ENCODE results near the gene CHD9. TPM values are rescaled to one million over a fixed set of nuclear protein-coding genes. Genes with fewer than 3 reads are reported as not detected.

Gene CHD9
- total and polyA plus RNA-seq, 9 of the 15 experiments (the other 6 are each of a cell fraction or from before 2014, with no cell fraction given), result 29.0 to 69.3 (median 40.6) TPM

- FAIRE-seq (no peak), DNase-seq (ENCODE audit: extremely low read depth in 1 of 4, low spot score in 3 of 4) (no peak), ATAC-seq (no peak)
- in situ Hi-C loops (cut with MboI) (no loop called here), intact Hi-C loops (cut with micrococcal nuclease) (no loop called here)
- Histone ChIP-seq H3K4me3 (no peak overlapping the region), H3K9ac (ENCODE audit: insufficient read depth in 1 of 2, low read depth in 2 of 2, low read length in 2 of 2) (no peak overlapping the region), H3K4me1 (replicated peaks in 1 of 2; ENCODE audit: control insufficient read depth in 2 of 2, insufficient read depth in 2 of 2, low read length in 2 of 2) (peaks cover 5 to 59% of the 10 kb centered on the region in 2 experiments; a peak in 3 of 5 replicates), H3K9me3 (replicated peaks; ENCODE audit: control insufficient read depth, insufficient read depth, low read depth, low read length) (no peaks in the 10 kb centered on the region; the same call in 1 of the 2 replicates), H3K27me3 (ENCODE audit: control insufficient read depth in 2 of 2, insufficient read depth in 2 of 2, low read length in 2 of 2) (no peaks in the 10 kb centered on the region), H3K9me1 (ENCODE audit: control insufficient read depth, insufficient read depth, low read length) (no peaks in the 10 kb centered on the region), H3K27ac (ENCODE audit: extremely low read depth, low read depth, low read length) (no peak overlapping the region), H2AFZ (ENCODE audit: low read depth, low read length) (no peak overlapping the region), H4K20me1 (replicated peaks; ENCODE audit: control insufficient read depth, insufficient read depth, low read length) (no peaks in the 10 kb centered on the region; the same call in 1 of the 2 replicates), H3K79me2 (ENCODE audit: control insufficient read depth, insufficient read depth, low read length) (peaks cover 80% of the 10 kb centered on the region), H3K36me3 (ENCODE audit: control insufficient read depth, insufficient read depth, low read length) (peaks cover 13% of the 10 kb centered on the region; the same call in 2 of the 3 replicates), H3K4me2 (ENCODE audit: insufficient read depth, low read length) (no peak overlapping the region)
- BruUV-seq (replicated peaks), result no TSS peak
- ChIA-PET CTCF (ENCODE audit: low intra/inter-chr PET ratio) (no interaction called here), POLR2A (interaction anchor here (1.0 to 1.9 kb wide), 3 partner anchors 10 to 47 kb away, joined by 4 to 6 read pairs (median 4); no protein-coding TSS in a partner anchor)
- WGBS (ENCODE audit: insufficient coverage, low coverage, missing lambda C conversion rate), result 94% methylated on average over 3 of the region's 3 CpGs
- TF ChIP-seq, protein P1, sequence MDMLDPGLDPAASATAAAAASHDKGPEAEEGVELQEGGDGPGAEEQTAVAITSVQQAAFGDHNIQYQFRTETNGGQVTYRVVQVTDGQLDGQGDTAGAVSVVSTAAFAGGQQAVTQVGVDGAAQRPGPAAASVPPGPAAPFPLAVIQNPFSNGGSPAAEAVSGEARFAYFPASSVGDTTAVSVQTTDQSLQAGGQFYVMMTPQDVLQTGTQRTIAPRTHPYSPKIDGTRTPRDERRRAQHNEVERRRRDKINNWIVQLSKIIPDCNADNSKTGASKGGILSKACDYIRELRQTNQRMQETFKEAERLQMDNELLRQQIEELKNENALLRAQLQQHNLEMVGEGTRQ (CRISPR knock-in tag; IDR thresholded peaks at IDR 0.05), result no peak
- no peak for TF ChIP-seq CHCHD3 (CRISPR knock-in tag; IDR thresholded peaks at IDR 0.05)
- TF ChIP-seq ZNF24 (IDR thresholded peaks at IDR 0.05), result peak; percentile 93
- no peak for TF ChIP-seq ZBTB26 (CRISPR knock-in tag; IDR thresholded peaks at IDR 0.05)
- no peak for TF ChIP-seq ATF2 (CRISPR knock-in tag; IDR thresholded peaks at IDR 0.05)
These were observed 27.1 kb downstream of the CHD9 start for GRCh38 chr16:53081686-53082407.
